CD4-positive, alpha-beta T cell (primary cell): Measurements from ENCODE around the gene SNORC. TPM values are rescaled to one million over a fixed set of nuclear protein-coding genes. Genes with fewer than 3 reads are reported as not detected.

Experiments
- ATAC-seq: fragments of 200-7000 bp; cut with Tn5 transposase; one replicate; pipeline ENCODE4 v1.10.0; 2022; ENCODE audit warnings: mild to moderate bottlenecking; ENCODE audit not compliant: poor library complexity
- CTCF ChIA-PET: fragments of 350-600 bp; sonication (Branson Sonifier 250); formaldehyde crosslinking; loops from one replicate; lab custom pipeline; 2021; ENCODE audit warnings: antibody characterized with exemption, inconsistent platforms; lab: Charles Lee
- POLR2A ChIA-PET: fragments of 350-600 bp; sonication (Branson Sonifier 250); formaldehyde crosslinking; loops from one replicate; lab custom pipeline; 2021; ENCODE audit warnings: antibody characterized with exemption, inconsistent platforms; lab: Charles Lee
- DNase-seq, 14 experiments: peaks; one replicate each; pipeline ENCODE4 v3.0.0-alpha.2; 2013 to 2020; ENCODE audit warnings: mixed read lengths in 2 of 14
- H3K27ac ChIP-seq, 2 donors: one replicate each; pipeline versions ENCODE4 v1.5.1 to v1.7.0; 2013; ENCODE audit warnings: low read length in 2 of 2, low read depth in 1 of 2, mild to moderate bottlenecking in 1 of 2
- H3K27me3 ChIP-seq, 2 experiments: 1 replicate in 1 of 2; 2 replicates in 1 of 2; pipeline versions ENCODE4 v1.6.1 to v1.7.0; 2013; ENCODE audit warnings: low read length in 2 of 2, control low read depth in 1 of 2, mild to moderate bottlenecking in 1 of 2, moderate library complexity in 1 of 2; ENCODE audit not compliant: insufficient read depth in 2 of 2, control insufficient read depth in 1 of 2
- H3K36me3 ChIP-seq: one replicate; pipeline ENCODE4 v1.6.1; 2013; ENCODE audit warnings: low read length, control low read depth; ENCODE audit not compliant: insufficient read depth
- H3K4me1 ChIP-seq: one replicate; pipeline ENCODE4 v1.6.1; 2013; ENCODE audit warnings: low read length, control low read depth; ENCODE audit not compliant: insufficient read depth
- H3K4me3 ChIP-seq: one replicate; pipeline ENCODE4 v1.5.1; 2013; ENCODE audit warnings: mild to moderate bottlenecking, low read length, moderate library complexity
- H3K9me3 ChIP-seq, 2 experiments: 1 replicate in 1 of 2; 2 replicates in 1 of 2; pipeline versions ENCODE4 v1.6.1 to v1.7.0; 2013; ENCODE audit warnings: low read length in 2 of 2, mild to moderate bottlenecking in 2 of 2, control low read depth in 1 of 2, moderate library complexity in 1 of 2; ENCODE audit not compliant: control insufficient read depth in 1 of 2, insufficient read depth in 1 of 2
- H3K27ac Mint-ChIP-seq: one replicate; pipeline ENCODE4 v1.8.0; 2020; ENCODE audit warnings: mixed read lengths
- H3K27me3 Mint-ChIP-seq: one replicate; pipeline ENCODE4 v1.8.0; 2021; ENCODE audit warnings: mixed read lengths
- H3K36me3 Mint-ChIP-seq: one replicate; pipeline ENCODE4 v1.8.0; 2021; ENCODE audit warnings: low read depth, mixed read lengths
- H3K4me1 Mint-ChIP-seq: one replicate; pipeline ENCODE4 v1.8.0; 2021; ENCODE audit warnings: low read depth, mixed read lengths
- H3K4me3 Mint-ChIP-seq: one replicate; pipeline ENCODE4 v1.8.0; 2020; ENCODE audit warnings: mild to moderate bottlenecking, mixed read lengths
- H3K9me3 Mint-ChIP-seq: one replicate; pipeline ENCODE4 v1.8.0; 2020; ENCODE audit warnings: mixed read lengths
- intact Hi-C, 2 experiments: fragments of 100-400 bp; cut with DNase I in 1 of 2; cut with micrococcal nuclease in 1 of 2; formaldehyde crosslinking; loops; one replicate each; pipeline versions ENCODE4 v1.15.1 to v1.9.0; 2023 to 2025; cut with DNase I, micrococcal nuclease
- total RNA-seq, 174 experiments: library from RNA in 2 of 174; stranded (reverse) in 2 of 174; gene quantifications; one replicate each; pipeline ENCODE4 v1.2.3 and lab custom pipeline; 2021 to 2026
- TF ChIP-seq, protein P1 (sequence below): fragments of 200-600 bp; IDR thresholded peaks from one replicate; pipeline ENCODE4 v1.8.0; 2022; ENCODE audit warnings: antibody characterized with exemption, mild to moderate bottlenecking

The SNORC gene
- total RNA-seq, 2 experiments from 2014 or later, result 1.2 TPM

- DNase-seq, result no peak
- Histone ChIP-seq H3K27me3 (peaks cover 4 to 18% of the 10 kb centered on the region in 2 experiments), H3K27ac (no peak overlapping the region), H3K4me1 (no peaks in the 10 kb centered on the region), H3K4me3 (no peak overlapping the region), H3K9me3 (peaks cover 0 to 13% of the 10 kb centered on the region in 2 experiments), H3K36me3 (no peaks in the 10 kb centered on the region)
- Mint-ChIP-seq H3K27ac (no peak overlapping the region), H3K4me1 (no peaks in the 10 kb centered on the region), H3K27me3 (peaks cover 68% of the 10 kb centered on the region), H3K36me3 (no peaks in the 10 kb centered on the region), H3K4me3 (no peak overlapping the region), H3K9me3 (peaks cover 19% of the 10 kb centered on the region)
- POLR2A ChIA-PET, result no interaction called here
- TF ChIP-seq, protein P1, sequence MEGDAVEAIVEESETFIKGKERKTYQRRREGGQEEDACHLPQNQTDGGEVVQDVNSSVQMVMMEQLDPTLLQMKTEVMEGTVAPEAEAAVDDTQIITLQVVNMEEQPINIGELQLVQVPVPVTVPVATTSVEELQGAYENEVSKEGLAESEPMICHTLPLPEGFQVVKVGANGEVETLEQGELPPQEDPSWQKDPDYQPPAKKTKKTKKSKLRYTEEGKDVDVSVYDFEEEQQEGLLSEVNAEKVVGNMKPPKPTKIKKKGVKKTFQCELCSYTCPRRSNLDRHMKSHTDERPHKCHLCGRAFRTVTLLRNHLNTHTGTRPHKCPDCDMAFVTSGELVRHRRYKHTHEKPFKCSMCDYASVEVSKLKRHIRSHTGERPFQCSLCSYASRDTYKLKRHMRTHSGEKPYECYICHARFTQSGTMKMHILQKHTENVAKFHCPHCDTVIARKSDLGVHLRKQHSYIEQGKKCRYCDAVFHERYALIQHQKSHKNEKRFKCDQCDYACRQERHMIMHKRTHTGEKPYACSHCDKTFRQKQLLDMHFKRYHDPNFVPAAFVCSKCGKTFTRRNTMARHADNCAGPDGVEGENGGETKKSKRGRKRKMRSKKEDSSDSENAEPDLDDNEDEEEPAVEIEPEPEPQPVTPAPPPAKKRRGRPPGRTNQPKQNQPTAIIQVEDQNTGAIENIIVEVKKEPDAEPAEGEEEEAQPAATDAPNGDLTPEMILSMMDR, result no peak
- intact Hi-C loops, result no loop called here
- CTCF ChIA-PET, result no interaction called here
- ATAC-seq, result no peak
Observed at GRCh38 chr2:232913903-232914302, 43.8 kb downstream of the SNORC start.

DNA sequence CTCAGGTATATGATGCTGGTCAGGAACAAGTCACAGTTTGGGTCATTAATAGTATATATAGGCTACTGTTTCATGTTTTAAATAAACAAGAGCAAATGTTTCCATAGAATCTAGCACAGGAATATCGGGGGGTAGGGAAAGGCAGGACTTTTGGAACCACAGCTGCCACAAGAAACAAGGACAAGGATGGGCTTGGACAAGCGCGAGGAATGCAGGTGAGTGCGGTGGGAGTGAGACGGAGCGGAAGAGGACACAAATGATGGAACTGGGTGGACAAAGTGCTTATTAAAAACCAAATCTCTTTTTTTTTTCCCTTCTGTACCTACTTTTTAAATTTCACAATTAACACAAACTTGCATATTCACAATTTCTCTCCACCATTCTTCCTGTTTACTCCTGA, 49.1 kb downstream of the SNORC start:
- no peak overlapping the region for H3K27ac Mint-ChIP-seq
- Histone ChIP-seq H3K4me3 (no peak overlapping the region), H3K36me3 (no peaks in the 10 kb centered on the region), H3K27me3 (peaks cover 14 to 34% of the 10 kb centered on the region in 2 experiments), H3K4me1 (no peaks in the 10 kb centered on the region), H3K27ac (no peak overlapping the region), H3K9me3 (peaks cover 0 to 7% of the 10 kb centered on the region in 2 experiments)
- no peaks in the 10 kb centered on the region for H3K4me1 Mint-ChIP-seq
- intact Hi-C loops, result no loop called here
- peaks cover 77% of the 10 kb centered on the region for H3K27me3 Mint-ChIP-seq
- CTCF ChIA-PET, result no interaction called here
- H3K4me3 Mint-ChIP-seq, result no peak overlapping the region
- H3K36me3 Mint-ChIP-seq, result no peaks in the 10 kb centered on the region
- ATAC-seq, result no peak
- DNase-seq, result no peak
- H3K9me3 Mint-ChIP-seq, result no peaks in the 10 kb centered on the region
- POLR2A ChIA-PET, result no interaction called here
- TF ChIP-seq, protein P1, result no peak

DNA sequence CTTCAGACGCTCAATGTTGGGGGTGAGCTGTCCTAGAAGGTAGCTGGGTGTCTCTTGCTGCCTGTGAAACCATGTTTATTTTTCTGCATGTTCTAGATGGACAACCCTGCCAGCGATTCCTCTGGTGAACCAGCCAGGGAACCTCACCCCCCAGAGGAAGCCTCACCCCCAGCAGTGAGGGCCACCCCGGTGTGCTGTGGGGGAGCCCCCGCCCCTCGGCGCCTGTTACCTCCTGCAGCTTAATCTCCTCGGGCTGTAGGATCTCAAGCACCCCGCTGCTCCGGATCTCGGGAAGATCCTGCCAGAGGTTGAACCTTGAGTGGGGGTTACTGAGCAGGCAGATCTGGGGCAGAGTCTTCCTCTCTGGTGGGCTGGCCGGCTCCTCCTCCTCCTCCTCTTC, 50.0 kb downstream of the SNORC start:
- Histone ChIP-seq H3K4me1 (no peaks in the 10 kb centered on the region), H3K27ac (no peak overlapping the region), H3K9me3 (peaks cover 5 to 7% of the 10 kb centered on the region in 2 experiments), H3K36me3 (no peaks in the 10 kb centered on the region), H3K27me3 (peaks cover 12 to 40% of the 10 kb centered on the region in 2 experiments), H3K4me3 (no peak overlapping the region)
- CTCF ChIA-PET, result no interaction called here
- intact Hi-C loops, result no loop called here
- Mint-ChIP-seq H3K4me1 (no peaks in the 10 kb centered on the region), H3K4me3 (no peak overlapping the region), H3K27ac (no peak overlapping the region), H3K36me3 (no peaks in the 10 kb centered on the region), H3K9me3 (no peaks in the 10 kb centered on the region), H3K27me3 (peaks cover 82% of the 10 kb centered on the region)
- TF ChIP-seq, protein P1, result no peak
- ATAC-seq (no peak), DNase-seq (no peak)
- POLR2A ChIA-PET, result no interaction called here
